Epithelial cell of esophagus (primary cell): ENCODE measurements around the gene TATDN2.
"Not testable (repeated sequence)": the region's sequence is repeated elsewhere in the genome, so short reads cannot be mapped to it uniquely, and the experiment has no call there.

Source experiments
- DNase-seq: peaks from one replicate; pipeline ENCODE4 v3.0.0; 2010; ENCODE audit warnings: low read depth
- H3K4me3 ChIP-seq: 2 replicates; pipeline ENCODE4 v1.5.1; 2011; ENCODE audit warnings: mild to moderate bottlenecking, low read length, control low read depth
- TF ChIP-seq, protein P1 (sequence below): IDR thresholded peaks from 2 replicates; pipeline ENCODE4 v1.5.1; 2011; ENCODE audit warnings: low read depth, mild to moderate bottlenecking, low read length, control low read depth, inconsistent platforms; ENCODE audit not compliant: insufficient read depth; ENCODE audit errors: missing control alignments

Gene TATDN2

DNA sequence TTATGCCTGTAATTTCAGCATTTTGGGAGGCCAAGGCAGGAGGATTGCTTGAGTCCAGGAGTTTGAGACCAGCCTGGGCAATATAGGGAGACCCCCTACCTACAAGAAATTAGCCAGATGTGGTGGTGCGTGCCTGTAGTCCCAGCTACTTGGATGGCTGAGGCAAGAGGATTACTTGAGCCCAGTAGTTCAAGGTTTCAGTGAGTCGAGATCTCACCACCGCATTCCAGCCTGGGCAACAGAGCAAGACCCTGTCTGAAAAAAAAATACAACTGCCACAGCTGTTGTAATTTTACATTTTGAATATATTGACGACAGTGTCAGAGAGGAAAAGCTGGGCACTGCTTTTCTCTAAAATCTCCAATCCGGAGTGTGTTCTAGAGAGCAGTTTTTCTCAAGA, 21.2 kb downstream of the TATDN2 start:
- TF ChIP-seq, protein P1, sequence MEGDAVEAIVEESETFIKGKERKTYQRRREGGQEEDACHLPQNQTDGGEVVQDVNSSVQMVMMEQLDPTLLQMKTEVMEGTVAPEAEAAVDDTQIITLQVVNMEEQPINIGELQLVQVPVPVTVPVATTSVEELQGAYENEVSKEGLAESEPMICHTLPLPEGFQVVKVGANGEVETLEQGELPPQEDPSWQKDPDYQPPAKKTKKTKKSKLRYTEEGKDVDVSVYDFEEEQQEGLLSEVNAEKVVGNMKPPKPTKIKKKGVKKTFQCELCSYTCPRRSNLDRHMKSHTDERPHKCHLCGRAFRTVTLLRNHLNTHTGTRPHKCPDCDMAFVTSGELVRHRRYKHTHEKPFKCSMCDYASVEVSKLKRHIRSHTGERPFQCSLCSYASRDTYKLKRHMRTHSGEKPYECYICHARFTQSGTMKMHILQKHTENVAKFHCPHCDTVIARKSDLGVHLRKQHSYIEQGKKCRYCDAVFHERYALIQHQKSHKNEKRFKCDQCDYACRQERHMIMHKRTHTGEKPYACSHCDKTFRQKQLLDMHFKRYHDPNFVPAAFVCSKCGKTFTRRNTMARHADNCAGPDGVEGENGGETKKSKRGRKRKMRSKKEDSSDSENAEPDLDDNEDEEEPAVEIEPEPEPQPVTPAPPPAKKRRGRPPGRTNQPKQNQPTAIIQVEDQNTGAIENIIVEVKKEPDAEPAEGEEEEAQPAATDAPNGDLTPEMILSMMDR: no peak
- H3K4me3 ChIP-seq: no peak overlapping the region
- DNase-seq: no peak

DNA sequence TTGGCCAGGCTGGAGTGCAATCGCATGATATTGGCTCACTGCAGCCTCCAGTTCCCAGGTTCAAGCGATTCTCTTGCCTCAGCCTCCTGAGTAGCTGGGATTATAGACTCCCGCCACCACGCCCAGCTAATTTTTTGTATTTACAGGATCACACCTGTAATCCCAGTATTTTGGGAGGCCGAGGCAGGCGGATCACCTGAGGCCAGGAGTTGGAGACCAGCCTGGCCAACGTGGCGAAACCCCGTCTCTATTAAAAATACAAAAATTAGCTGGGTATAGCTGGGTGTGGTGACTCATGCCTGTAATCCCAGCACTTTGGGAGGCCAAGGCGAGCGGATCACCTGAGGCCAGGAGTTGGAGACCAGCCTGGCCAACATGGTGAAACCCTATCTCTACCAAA, 24.2 kb downstream of the TATDN2 start:
- not testable (repeated sequence) for H3K4me3 ChIP-seq, DNase-seq

DNA sequence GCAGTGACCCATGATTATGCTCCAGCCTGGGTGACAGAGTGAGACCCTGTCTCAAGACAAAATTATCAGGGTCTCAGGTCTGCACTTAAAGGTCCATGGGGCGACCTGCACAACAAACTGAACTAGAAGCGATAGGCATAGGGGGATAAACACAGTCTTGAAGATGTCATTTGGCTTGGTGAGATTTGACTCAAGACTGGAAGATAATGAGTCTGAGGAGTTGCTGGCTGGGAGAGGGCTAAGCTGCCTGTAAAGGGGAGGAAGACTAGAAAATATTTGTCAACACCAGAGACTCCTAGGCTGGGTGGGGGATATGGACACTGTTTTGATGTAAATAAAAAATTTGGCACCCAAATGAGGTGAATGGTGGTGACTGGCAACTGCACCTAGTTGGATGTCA, 24.7 kb downstream of the TATDN2 start:
- DNase-seq: no peak
- TF ChIP-seq, protein P1: no peak

DNA sequence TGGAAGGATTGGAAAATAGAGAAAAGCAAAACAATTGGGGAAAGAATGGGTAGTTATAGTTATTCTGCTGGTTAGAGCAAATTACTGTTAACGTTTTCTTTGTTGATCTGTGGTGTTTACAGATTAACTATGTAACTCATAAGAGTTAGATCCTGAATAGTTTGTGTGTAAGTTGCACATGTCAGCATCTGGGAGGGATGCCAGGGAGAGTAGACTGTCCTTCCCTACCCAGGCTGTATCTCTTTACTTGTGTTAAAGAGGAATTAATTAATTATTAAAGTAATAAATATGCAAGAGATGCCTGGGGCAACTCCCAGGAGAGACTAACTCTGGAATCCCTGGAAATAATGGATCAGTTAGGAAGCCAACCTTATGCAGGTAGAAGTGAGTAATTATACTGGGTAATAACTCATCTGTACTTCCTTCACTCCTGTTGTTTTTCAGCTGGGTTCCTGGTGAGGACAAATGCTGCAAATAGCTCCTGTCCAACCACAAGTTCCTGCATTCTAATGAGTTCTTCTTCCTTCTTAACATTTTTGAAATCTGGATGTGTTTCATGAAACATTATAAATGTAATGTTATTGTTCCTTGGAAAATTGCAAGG, 25.5 kb downstream of the TATDN2 start:
- TF ChIP-seq, protein P1: no peak
- no peak overlapping the region for H3K4me3 ChIP-seq
- peak; percentile 35 for DNase-seq

More for the DNA sequence above, 24.7 kb downstream of the TATDN2 start:
- H3K4me3 ChIP-seq: no peak overlapping the region

DNA sequence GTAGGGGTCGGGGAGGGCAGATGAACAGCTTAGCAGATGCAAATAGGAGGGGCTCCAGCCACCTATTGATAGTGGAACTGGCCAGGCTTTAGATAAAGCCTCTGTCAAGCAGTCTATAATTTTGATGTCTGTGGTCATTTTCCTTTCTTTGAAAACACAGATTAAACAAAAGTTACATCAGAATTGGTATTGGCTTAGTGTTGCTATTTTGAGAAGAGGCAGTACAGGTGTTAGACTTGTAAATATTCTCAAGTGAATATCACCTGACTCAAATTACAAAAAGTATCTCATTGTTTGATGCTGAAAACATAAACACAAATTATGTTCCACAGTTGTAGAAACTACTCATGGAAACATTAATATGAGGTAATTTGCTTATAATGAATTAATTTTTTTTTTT, 26.3 kb downstream of the TATDN2 start:
- DNase-seq: no peak
- H3K4me3 ChIP-seq: no peak overlapping the region

DNA sequence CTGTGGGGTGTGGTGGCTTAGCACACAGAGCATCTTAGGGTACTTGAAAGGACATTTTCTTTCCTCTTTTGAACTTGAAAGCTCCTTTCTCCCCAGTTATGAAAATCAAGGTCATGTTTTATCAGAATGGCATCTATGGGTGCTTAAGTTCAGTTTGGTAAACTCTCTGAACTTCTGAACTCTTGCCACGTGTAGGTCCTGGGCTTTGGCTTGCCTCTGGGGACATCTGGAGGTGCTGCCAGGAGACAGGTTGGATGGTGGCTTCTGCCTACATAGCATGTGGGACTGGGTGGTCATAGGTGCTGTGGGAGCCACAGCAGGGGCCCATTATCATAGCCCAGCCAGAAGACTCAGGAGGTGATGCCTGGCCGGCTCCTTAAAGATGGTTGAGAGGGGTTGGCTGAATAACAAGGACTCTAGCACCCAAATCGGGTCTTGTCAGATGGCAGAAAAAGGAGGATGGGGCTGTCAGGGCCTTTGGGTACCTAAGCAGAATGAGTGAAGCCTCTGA, 28.9 kb downstream of the TATDN2 start:
- no peak for DNase-seq
- no peak overlapping the region for H3K4me3 ChIP-seq
- TF ChIP-seq, protein P1: no peak

More for the DNA sequence above, 26.3 kb downstream of the TATDN2 start:
- TF ChIP-seq, protein P1: no peak

DNA sequence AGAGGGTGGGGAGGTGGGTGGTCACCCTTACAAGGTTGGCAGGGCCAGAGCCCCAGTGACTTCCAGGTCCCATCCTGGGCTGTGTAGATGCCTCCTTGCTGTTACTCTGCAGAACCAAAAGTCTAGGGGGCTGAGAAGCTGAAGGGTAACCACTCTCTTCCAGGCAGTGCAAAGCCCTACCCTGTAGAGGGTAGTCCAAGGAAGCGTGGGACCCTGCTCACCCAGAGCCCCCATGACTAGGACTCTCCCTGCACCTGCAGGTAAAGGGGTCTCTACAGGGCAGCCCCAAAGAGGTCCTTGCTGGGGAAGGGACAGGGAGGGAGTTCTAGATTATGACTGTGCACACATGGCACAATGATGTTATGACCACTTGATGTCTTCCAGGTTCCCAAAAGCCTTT, 30.2 kb downstream of the TATDN2 start:
- TF ChIP-seq, protein P1: no peak
- no peak overlapping the region for H3K4me3 ChIP-seq
- no peak for DNase-seq
